ENCODE measurements around the gene E4F1.

E4F1 gene

GRCh38 chr16:2282262-2282661, 58.9 kb downstream of the E4F1 start:
- H3K4me3 ChIP-seq, result no peak overlapping the region
- H3K27ac ChIP-seq, result no peak overlapping the region

- no peak overlapping the region for H3K4me3 ChIP-seq
- H3K27ac ChIP-seq, result no peak overlapping the region
These were observed 59.6 kb downstream of the E4F1 start for GRCh38 chr16:2282866-2283555.

GRCh38 chr16:2284001-2284770, 60.8 kb downstream of the E4F1 start:
- H3K4me3 ChIP-seq, result no peak overlapping the region
- no peak overlapping the region for H3K27ac ChIP-seq

- Histone ChIP-seq H3K4me3 (no peak overlapping the region), H3K27ac (no peak overlapping the region)
These were observed 61.6 kb downstream of the E4F1 start for GRCh38 chr16:2284797-2285576.
